Esophagus squamous epithelium (tissue), 4 donors: ENCODE results near the gene KLHL14.

Source experiments
- POLR2A ChIP-seq, 4 donors: fragments of 450-650 bp; IDR thresholded peaks; one replicate each; pipeline ENCODE4 v1.6.1; 2017; ENCODE audit warnings: antibody characterized with exemption in 4 of 4, mild to moderate bottlenecking in 4 of 4, moderate library complexity in 3 of 4
- TF ChIP-seq, protein P1 (sequence below), 6 experiments: fragments of 450-650 bp in 4 of 6; fragments of 200-600 bp in 2 of 6; sonication (generic) in 2 of 6; IDR thresholded peaks; one replicate each; pipeline ENCODE4 v1.5.1; 2016 to 2019; ENCODE audit warnings: antibody characterized with exemption in 6 of 6, mild to moderate bottlenecking in 4 of 6, moderate library complexity in 4 of 6

DNA sequence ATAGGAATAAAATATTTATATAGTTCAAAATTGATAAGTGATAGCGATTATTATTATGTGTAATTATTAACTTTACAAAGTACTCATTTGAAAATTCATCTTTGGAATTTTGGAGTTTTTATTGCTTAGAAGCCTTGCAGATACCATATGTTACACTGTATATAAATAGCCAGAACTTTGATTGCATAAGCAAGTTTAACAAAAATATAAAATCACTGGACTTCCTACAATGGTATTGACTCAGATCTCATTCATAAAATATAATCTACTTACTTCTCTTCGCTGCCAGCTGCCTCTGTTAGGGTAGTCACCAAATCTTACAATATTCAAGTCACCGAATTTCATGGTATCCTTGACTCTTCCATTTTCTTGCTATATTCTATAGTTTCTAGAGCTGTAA lies 22.5 kb downstream of the KLHL14 start:
- TF ChIP-seq, protein P1, sequence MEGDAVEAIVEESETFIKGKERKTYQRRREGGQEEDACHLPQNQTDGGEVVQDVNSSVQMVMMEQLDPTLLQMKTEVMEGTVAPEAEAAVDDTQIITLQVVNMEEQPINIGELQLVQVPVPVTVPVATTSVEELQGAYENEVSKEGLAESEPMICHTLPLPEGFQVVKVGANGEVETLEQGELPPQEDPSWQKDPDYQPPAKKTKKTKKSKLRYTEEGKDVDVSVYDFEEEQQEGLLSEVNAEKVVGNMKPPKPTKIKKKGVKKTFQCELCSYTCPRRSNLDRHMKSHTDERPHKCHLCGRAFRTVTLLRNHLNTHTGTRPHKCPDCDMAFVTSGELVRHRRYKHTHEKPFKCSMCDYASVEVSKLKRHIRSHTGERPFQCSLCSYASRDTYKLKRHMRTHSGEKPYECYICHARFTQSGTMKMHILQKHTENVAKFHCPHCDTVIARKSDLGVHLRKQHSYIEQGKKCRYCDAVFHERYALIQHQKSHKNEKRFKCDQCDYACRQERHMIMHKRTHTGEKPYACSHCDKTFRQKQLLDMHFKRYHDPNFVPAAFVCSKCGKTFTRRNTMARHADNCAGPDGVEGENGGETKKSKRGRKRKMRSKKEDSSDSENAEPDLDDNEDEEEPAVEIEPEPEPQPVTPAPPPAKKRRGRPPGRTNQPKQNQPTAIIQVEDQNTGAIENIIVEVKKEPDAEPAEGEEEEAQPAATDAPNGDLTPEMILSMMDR (IDR thresholded peaks at IDR 0.05), result no peak
- no peak for TF ChIP-seq POLR2A (IDR thresholded peaks at IDR 0.05)
